ENCODE results near the gene ARPC1A.

Gene ARPC1A

GRCh38 chr7:99292127-99292526 lies 33.6 kb upstream of the ARPC1A start:
- DNase-seq (ENCODE audit: low read depth): no peak
- H3K4me3 ChIP-seq (ENCODE audit: low read length): no peak overlapping the region
- TF ChIP-seq CTCF (IDR thresholded peaks at IDR 0.05; ENCODE audit: insufficient read depth, low read depth, low read length, missing control alignments): no peak

DNA sequence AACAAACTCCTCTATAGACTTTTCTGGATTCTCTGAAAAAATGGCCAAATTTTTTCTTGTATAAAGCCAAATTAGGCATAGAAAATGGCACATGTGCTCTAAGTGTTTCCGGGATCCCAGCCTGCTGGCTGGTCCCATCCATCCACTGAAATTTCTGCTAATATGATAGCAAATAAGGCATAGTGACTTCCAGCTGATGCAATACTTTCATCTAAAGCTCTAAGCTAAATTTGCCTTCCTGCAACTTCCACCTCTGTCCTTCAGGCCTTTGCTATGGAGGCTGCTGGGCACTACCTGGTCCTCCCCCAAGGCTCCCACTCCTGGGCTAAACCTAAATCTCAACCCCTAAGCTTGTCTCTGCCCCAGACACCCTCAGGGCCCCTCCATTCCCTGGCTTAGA lies 32.5 kb upstream of the ARPC1A start:
- H3K4me3 ChIP-seq (ENCODE audit: low read length): no peak overlapping the region
- TF ChIP-seq CTCF (IDR thresholded peaks at IDR 0.05; ENCODE audit: insufficient read depth, low read depth, low read length, missing control alignments): no peak
- no peak for DNase-seq (ENCODE audit: low read depth)

DNA sequence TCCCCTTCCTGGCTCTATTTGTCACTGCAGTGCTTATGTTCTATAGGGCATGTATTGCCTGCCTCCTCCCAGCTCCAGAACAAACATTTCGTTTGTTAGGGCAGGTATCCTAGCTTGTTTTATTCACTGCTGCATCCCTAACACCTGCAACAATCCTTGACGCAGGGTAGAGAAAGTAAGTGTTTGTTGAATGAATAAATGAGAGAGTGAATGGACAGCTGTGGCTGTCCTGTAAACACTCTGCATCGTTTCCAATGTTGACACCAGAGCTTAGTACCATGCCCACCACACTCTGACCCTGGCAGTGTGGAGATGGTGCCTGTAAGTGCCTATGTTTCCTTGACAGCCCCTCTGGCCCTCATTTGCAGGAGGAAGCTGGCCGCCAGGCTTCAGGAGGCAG lies 32.0 kb upstream of the ARPC1A start:
- H3K4me3 ChIP-seq (ENCODE audit: low read length): no peak overlapping the region
- no peak for TF ChIP-seq CTCF (IDR thresholded peaks at IDR 0.05; ENCODE audit: insufficient read depth, low read depth, low read length, missing control alignments)
- DNase-seq (ENCODE audit: low read depth): no peak

GRCh38 chr7:99296471-99296870 lies 29.2 kb upstream of the ARPC1A start:
- H3K4me3 ChIP-seq (ENCODE audit: low read length): no peak overlapping the region
- no peak for DNase-seq (ENCODE audit: low read depth)
- no peak for TF ChIP-seq CTCF (IDR thresholded peaks at IDR 0.05; ENCODE audit: insufficient read depth, low read depth, low read length, missing control alignments)

- TF ChIP-seq CTCF (IDR thresholded peaks at IDR 0.05; ENCODE audit: insufficient read depth, low read depth, low read length, missing control alignments): no peak
Observed at GRCh38 chr7:99301496-99301895, 24.2 kb upstream of the ARPC1A start.

GRCh38 chr7:99305473-99306260 lies 20.0 kb upstream of the ARPC1A start:
- TF ChIP-seq CTCF (IDR thresholded peaks at IDR 0.05; ENCODE audit: insufficient read depth, low read depth, low read length, missing control alignments): no peak
- no peak overlapping the region for H3K4me3 ChIP-seq (ENCODE audit: low read length)
- no peak for DNase-seq (ENCODE audit: low read depth)

More at GRCh38 chr7:99301496-99301895, 24.2 kb upstream of the ARPC1A start:
- DNase-seq (ENCODE audit: low read depth): no peak
- no peak overlapping the region for H3K4me3 ChIP-seq (ENCODE audit: low read length)
